Cardiac muscle cell (in vitro differentiated cells and primary cell): ENCODE data around the gene COL6A5. TPM values are rescaled to one million over a fixed set of nuclear protein-coding genes. Genes with fewer than 3 reads are reported as not detected.

Source experiments
- DNase-seq, 2 donors: peaks; one replicate each; pipeline versions ENCODE4 v3.0.0 to v3.0.0-alpha.2; 2010 to 2017; ENCODE audit warnings: low read depth in 1 of 2, low spot score in 1 of 2
- H3K27ac ChIP-seq: fragments of 200-600 bp; sonication (generic); 2 replicates; pipeline ENCODE4 v1.5.1; 2016
- H3K27me3 ChIP-seq: fragments of 200-600 bp; sonication (generic); 2 replicates; pipeline ENCODE4 v1.6.0; 2016; ENCODE audit warnings: control low read depth
- H3K36me3 ChIP-seq: fragments of 200-600 bp; sonication (generic); 2 replicates; pipeline ENCODE4 v1.5.1; 2016; ENCODE audit warnings: control low read depth
- H3K4me1 ChIP-seq: fragments of 200-600 bp; sonication (generic); 2 replicates; pipeline ENCODE4 v1.8.1; 2017; ENCODE audit warnings: low read depth, mild to moderate bottlenecking, mixed run types
- H3K4me3 ChIP-seq: fragments of 200-600 bp; sonication (generic); 2 replicates; pipeline ENCODE4 v1.5.1; 2016; ENCODE audit warnings: mild to moderate bottlenecking
- H3K9me3 ChIP-seq: fragments of 200-600 bp; sonication (generic); 2 replicates; pipeline ENCODE4 v1.5.1; 2017; ENCODE audit warnings: low read depth, mild to moderate bottlenecking, control low read depth
- polyA plus RNA-seq: library from polyadenylated mRNA; unstranded; fragments of >200 nt; fragmentation: Nextera tagmentation; extraction: Ambion mirVana; gene quantifications from 2 replicates; pipeline ENCODE4 v1.2.1, GENCODE V29; 2016
- total RNA-seq: library from RNA; depleted of rRNA; stranded (reverse); fragments of >200 nt; gene quantifications from 2 replicates; pipeline ENCODE4 v1.2.3, GENCODE V29; 2016
- TF ChIP-seq, protein P1 (sequence below): IDR thresholded peaks from 2 replicates; pipeline ENCODE4 v1.5.1; 2012; ENCODE audit warnings: low read depth, mild to moderate bottlenecking, low read length

COL6A5 gene
- total and polyA plus RNA-seq, 2 experiments from 2014 or later: not detected

GRCh38 chr3:130386604-130387263 is 41.3 kb downstream of the COL6A5 start:
- H3K27me3 ChIP-seq: peaks cover 3% of the 10 kb centered on the region
- no peak overlapping the region for H3K27ac ChIP-seq
- TF ChIP-seq, protein P1, sequence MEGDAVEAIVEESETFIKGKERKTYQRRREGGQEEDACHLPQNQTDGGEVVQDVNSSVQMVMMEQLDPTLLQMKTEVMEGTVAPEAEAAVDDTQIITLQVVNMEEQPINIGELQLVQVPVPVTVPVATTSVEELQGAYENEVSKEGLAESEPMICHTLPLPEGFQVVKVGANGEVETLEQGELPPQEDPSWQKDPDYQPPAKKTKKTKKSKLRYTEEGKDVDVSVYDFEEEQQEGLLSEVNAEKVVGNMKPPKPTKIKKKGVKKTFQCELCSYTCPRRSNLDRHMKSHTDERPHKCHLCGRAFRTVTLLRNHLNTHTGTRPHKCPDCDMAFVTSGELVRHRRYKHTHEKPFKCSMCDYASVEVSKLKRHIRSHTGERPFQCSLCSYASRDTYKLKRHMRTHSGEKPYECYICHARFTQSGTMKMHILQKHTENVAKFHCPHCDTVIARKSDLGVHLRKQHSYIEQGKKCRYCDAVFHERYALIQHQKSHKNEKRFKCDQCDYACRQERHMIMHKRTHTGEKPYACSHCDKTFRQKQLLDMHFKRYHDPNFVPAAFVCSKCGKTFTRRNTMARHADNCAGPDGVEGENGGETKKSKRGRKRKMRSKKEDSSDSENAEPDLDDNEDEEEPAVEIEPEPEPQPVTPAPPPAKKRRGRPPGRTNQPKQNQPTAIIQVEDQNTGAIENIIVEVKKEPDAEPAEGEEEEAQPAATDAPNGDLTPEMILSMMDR: no peak
- peak in 1 of 2 donors; percentile 56 for DNase-seq
- H3K9me3 ChIP-seq: no peaks in the 10 kb centered on the region
- no peaks in the 10 kb centered on the region for H3K36me3 ChIP-seq
- H3K4me1 ChIP-seq: no peaks in the 10 kb centered on the region
- H3K4me3 ChIP-seq: no peak overlapping the region

DNA sequence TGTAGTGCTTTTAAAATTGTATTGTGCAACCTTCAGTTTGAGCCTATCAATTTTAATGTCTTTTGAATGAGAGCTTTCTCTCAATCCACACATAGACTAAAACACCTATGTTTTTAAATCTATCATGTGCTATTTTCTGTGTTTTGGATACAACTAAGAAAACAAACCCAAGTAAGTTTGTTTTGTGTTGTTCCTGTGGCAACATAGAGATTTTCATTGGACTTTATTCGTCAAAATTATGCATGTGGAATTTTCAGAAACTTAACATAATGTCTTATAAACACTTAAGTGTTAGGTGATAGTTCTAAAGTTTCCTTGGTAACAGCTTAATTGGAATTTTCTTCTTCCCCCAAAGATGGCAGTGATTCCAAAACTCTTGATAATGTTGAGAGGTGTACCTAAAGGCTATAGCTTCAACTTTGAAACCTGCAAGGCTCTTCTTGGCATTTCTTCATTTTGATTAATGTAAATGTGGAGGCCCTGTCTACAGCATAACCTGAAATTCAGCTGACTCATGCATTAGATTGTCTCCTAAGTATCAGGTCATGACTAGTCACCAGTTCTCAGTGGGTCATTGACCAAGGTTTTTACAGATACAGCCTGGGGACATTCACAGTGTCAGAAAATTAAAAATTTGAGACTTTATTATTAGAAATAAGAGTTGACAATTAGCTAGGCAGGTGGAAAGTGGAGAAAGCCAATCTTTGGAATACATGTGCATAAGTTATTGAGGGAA is 44.4 kb downstream of the COL6A5 start:
- Histone ChIP-seq H3K4me3 (no peak overlapping the region), H3K27ac (no peak overlapping the region), H3K27me3 (peaks cover 3% of the 10 kb centered on the region), H3K4me1 (no peaks in the 10 kb centered on the region), H3K36me3 (no peaks in the 10 kb centered on the region), H3K9me3 (no peaks in the 10 kb centered on the region)
- TF ChIP-seq, protein P1: no peak
- DNase-seq: no peak

DNA sequence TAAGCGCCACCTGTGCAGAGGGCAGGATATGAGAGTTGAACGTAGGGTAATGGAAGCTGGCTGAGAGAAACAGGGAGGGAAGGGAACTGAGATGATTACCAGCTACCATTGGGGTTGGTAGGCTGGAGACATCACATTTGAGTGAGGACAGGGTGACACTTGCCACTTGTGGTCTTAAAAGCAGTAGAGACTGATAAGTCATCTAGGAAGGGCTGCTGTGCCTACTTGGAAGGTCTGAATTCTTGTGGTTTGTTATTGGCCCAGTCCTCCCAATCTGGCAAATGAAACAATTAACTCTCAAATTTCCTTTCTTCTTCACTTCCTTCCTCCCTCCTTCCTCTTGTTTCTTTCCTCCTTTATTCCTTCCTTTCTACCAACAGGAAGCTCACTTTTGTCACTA is 46.8 kb downstream of the COL6A5 start:
- Histone ChIP-seq H3K9me3 (no peaks in the 10 kb centered on the region), H3K27ac (no peak overlapping the region), H3K36me3 (no peaks in the 10 kb centered on the region), H3K4me1 (no peaks in the 10 kb centered on the region), H3K4me3 (no peak overlapping the region), H3K27me3 (no peaks in the 10 kb centered on the region)
- TF ChIP-seq, protein P1: no peak
- no peak for DNase-seq

DNA sequence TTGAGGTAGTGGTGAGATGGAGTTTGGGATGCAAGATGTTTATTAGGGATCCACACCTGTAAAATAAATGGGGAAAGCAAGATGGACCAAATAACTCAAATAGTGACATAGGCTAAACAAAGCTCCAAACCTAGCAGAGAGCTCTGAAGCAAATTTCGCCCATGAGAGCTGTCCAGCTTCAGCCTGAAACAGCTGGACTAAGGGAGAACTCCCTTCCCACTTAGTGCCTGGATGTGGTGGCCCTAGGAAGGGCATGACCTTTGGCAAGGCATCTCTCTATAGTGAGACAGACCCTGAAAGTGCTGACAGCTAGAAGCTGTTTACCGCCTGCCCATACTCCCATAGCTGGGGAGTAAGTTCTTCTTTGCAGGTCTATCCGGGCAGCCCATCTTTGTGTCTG is 48.1 kb downstream of the COL6A5 start:
- Histone ChIP-seq H3K9me3 (no peaks in the 10 kb centered on the region), H3K36me3 (no peaks in the 10 kb centered on the region), H3K4me1 (no peaks in the 10 kb centered on the region), H3K4me3 (no peak overlapping the region), H3K27me3 (no peaks in the 10 kb centered on the region), H3K27ac (no peak overlapping the region)
- TF ChIP-seq, protein P1: no peak
- peak in 1 of 2 donors; percentile 68 for DNase-seq

DNA sequence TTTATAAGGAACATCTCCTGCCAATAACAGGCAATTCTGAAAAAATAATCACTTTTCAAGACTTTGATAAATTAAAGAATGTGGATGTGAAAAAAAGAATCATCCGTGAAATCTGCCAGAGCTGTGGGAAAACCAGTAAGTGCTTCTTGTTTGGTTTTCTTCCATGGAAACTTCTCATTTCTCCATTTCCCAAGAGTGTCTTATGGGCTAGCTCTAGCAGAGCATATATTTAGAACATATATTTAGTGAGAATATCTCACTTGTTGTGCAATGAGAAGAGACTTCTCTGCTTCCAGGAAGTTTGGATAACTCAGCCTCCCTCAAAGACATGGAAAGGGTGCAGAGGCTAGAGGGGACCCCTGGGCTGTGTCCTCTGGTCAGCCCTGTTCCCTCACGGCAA is 49.9 kb downstream of the COL6A5 start:
- Histone ChIP-seq H3K9me3 (no peaks in the 10 kb centered on the region), H3K4me3 (no peak overlapping the region), H3K27ac (no peak overlapping the region), H3K4me1 (no peaks in the 10 kb centered on the region), H3K36me3 (no peaks in the 10 kb centered on the region), H3K27me3 (no peaks in the 10 kb centered on the region)
- peak in 1 of 2 donors; percentile 13 for DNase-seq
- TF ChIP-seq, protein P1: no peak
